Activated T-cell treated with anti-CD3 and anti-CD28 coated beads for 4 hours (primary cell): ENCODE measurements around the gene DDX4.

ENCODE experiments used
- DNase-seq: peaks from one replicate; pipeline ENCODE4 v3.0.0-alpha.2; 2020

Gene DDX4

GRCh38 chr5:55829956-55830355 is 92.1 kb downstream of the DDX4 start:
- DNase-seq = no peak

- no peak for DNase-seq
These were observed 94.6 kb downstream of the DDX4 start for GRCh38 chr5:55832446-55832845.

GRCh38 chr5:55836191-55836590 is 98.3 kb downstream of the DDX4 start:
- DNase-seq = no peak

GRCh38 chr5:55841976-55842375 is 104.1 kb downstream of the DDX4 start:
- DNase-seq = no peak

GRCh38 chr5:55847837-55848236 is 110.0 kb downstream of the DDX4 start:
- DNase-seq = no peak

- DNase-seq = no peak
These were observed 110.9 kb downstream of the DDX4 start for GRCh38 chr5:55848783-55849182.

GRCh38 chr5:55850839-55851674 is 113.2 kb downstream of the DDX4 start, which contains the start of gene IL31RA:
IL31RA (plus strand) TSS chr5:55851357; CDS start chr5:55851571, 214 bp downstream.
- DNase-seq = no peak

GRCh38 chr5:55851675-55851979 is 113.8 kb downstream of the DDX4 start:
- no peak for DNase-seq

- no peak for DNase-seq
These were observed 114.6 kb downstream of the DDX4 start for GRCh38 chr5:55852503-55852902.

GRCh38 chr5:55853041-55853670 is 115.3 kb downstream of the DDX4 start:
- no peak for DNase-seq

GRCh38 chr5:55853818-55854217 is 116.0 kb downstream of the DDX4 start:
- DNase-seq = no peak

GRCh38 chr5:55855509-55855908 is 117.6 kb downstream of the DDX4 start:
- DNase-seq = no peak

GRCh38 chr5:55856516-55857246 is 118.8 kb downstream of the DDX4 start:
- DNase-seq = no peak

GRCh38 chr5:55857247-55857640 is 119.4 kb downstream of the DDX4 start:
- no peak for DNase-seq

GRCh38 chr5:55858104-55858503 is 120.2 kb downstream of the DDX4 start:
- DNase-seq = no peak

GRCh38 chr5:55860288-55860687 is 122.4 kb downstream of the DDX4 start:
- no peak for DNase-seq

- DNase-seq = no peak
These were observed 122.8 kb downstream of the DDX4 start for GRCh38 chr5:55860709-55861108.

- no peak for DNase-seq
These were observed 127.0 kb downstream of the DDX4 start for GRCh38 chr5:55864606-55865541.

GRCh38 chr5:55865831-55866230 is 128.0 kb downstream of the DDX4 start:
- DNase-seq = no peak

- no peak for DNase-seq
These were observed 128.6 kb downstream of the DDX4 start for GRCh38 chr5:55866485-55866884.
